HG03575 (cell line): ENCODE results near the gene ZNF415.

Experiments
- ATAC-seq: cut with Tn5 transposase; IDR thresholded peaks from one replicate; pipeline ENCODE4 v1.9.1; 2021; ENCODE audit not compliant: unreplicated experiment, insufficient number of reproducible peaks, low FRiP score; ENCODE audit errors: extremely low read depth

ZNF415 gene

GRCh38 chr19:53068199-53068598, 64.5 kb downstream of the ZNF415 start:
- no peak for ATAC-seq

- no peak for ATAC-seq
Observed at GRCh38 chr19:53057904-53058580, 74.7 kb downstream of the ZNF415 start.
